Measurements from ENCODE around the gene GLB1L3. TPM values are rescaled to one million over a fixed set of nuclear protein-coding genes. Genes with fewer than 3 reads are reported as not detected.
A peak's percentile ranks its signal among the peaks of the same experiment; 100 is the strongest.

Gene GLB1L3
- total and polyA plus RNA-seq, 11 donors = not detected

GRCh38 chr11:134273317-134273712, 2.9 kb upstream of the GLB1L3 start:
- H3K27me3 ChIP-seq = peaks cover 39 to 92% (median 67%) of the 10 kb centered on the region in 9 donors
- DNase-seq = no peak
- ATAC-seq = no peak
- TF ChIP-seq CTCF (IDR thresholded peaks at IDR 0.05) (no peak), POLR2A (IDR thresholded peaks at IDR 0.05) (no peak)
- no peak overlapping the region for H3K4me3 ChIP-seq
- 36 to 50% (median 44%) methylated on average over 3 of the region's 3 CpGs for WGBS, 4 donors
- intact Hi-C loops (cut with DNase I) = no loop called here
- peaks cover 0 to 2% (median 0%) of the 10 kb centered on the region in 12 donors for H3K9me3 ChIP-seq
- no peaks in the 10 kb centered on the region for H3K36me3 ChIP-seq
- peaks cover 0 to 21% (median 9%) of the 10 kb centered on the region in 12 donors for H3K4me1 ChIP-seq
- no peak overlapping the region for H3K27ac ChIP-seq

GRCh38 chr11:134275188-134275533, 1.0 kb upstream of the GLB1L3 start:
- TF ChIP-seq CTCF (IDR thresholded peaks at IDR 0.05) (no peak), POLR2A (IDR thresholded peaks at IDR 0.05) (no peak)
- Histone ChIP-seq H3K36me3 (no peaks in the 10 kb centered on the region), H3K27ac (no peak overlapping the region), H3K4me1 (peaks cover 0 to 21% (median 9%) of the 10 kb centered on the region in 12 donors), H3K27me3 (peaks cover 39 to 99% (median 71%) of the 10 kb centered on the region in 9 donors), H3K9me3 (peaks cover 0 to 6% (median 0%) of the 10 kb centered on the region in 12 donors), H3K4me3 (peak overlapping the region in 1 of 12 donors; percentile 57)
- 19 to 27% (median 23%) methylated on average over 5 of the region's 5 CpGs for WGBS, 4 donors
- intact Hi-C loops (cut with DNase I) = no loop called here
- DNase-seq = no peak
- no peak for ATAC-seq

GRCh38 chr11:134276396-134277182, 410 bp downstream of the GLB1L3 start:
- TF ChIP-seq CTCF (IDR thresholded peaks at IDR 0.05) (no peak), POLR2A (IDR thresholded peaks at IDR 0.05) (no peak)
- Histone ChIP-seq H3K27ac (no peak overlapping the region), H3K4me1 (peaks cover 0 to 21% (median 9%) of the 10 kb centered on the region in 12 donors), H3K4me3 (peak overlapping the region in 11 of 12 donors; percentile 6 to 57 (median 30)), H3K36me3 (no peaks in the 10 kb centered on the region), H3K9me3 (peaks cover 0 to 6% (median 0%) of the 10 kb centered on the region in 12 donors), H3K27me3 (peaks cover 39 to 93% (median 69%) of the 10 kb centered on the region in 9 donors)
- DNase-seq (no peak), ATAC-seq (peak in 2 of 4 donors; percentile 25 to 31)
- intact Hi-C loops (cut with DNase I) = no loop called here
- WGBS, 4 donors = 1 to 3% (median 1%) methylated on average over 29 to 88 of the region's 88 CpGs

GRCh38 chr11:134277183-134278001, 1.2 kb downstream of the GLB1L3 start:
- H3K4me1 ChIP-seq = peaks cover 0 to 21% (median 9%) of the 10 kb centered on the region in 12 donors
- H3K27ac ChIP-seq = no peak overlapping the region
- peaks cover 0 to 6% (median 0%) of the 10 kb centered on the region in 12 donors for H3K9me3 ChIP-seq
- DNase-seq = no peak
- intact Hi-C loops (cut with DNase I) = no loop called here
- ATAC-seq = no peak
- peak overlapping the region in 4 of 12 donors; percentile 15 to 57 (median 38) for H3K4me3 ChIP-seq
- H3K36me3 ChIP-seq = no peaks in the 10 kb centered on the region
- peaks cover 39 to 89% (median 63%) of the 10 kb centered on the region in 9 donors for H3K27me3 ChIP-seq
- no peak for TF ChIP-seq CTCF (IDR thresholded peaks at IDR 0.05)
- TF ChIP-seq POLR2A (IDR thresholded peaks at IDR 0.05) = no peak
- WGBS, 4 donors = 11 to 16% (median 13%) methylated on average over 33 to 36 of the region's 36 CpGs

All from heart left ventricle (tissue), 16 donors.